ENCODE results near the gene ABRACL.

ABRACL gene

DNA sequence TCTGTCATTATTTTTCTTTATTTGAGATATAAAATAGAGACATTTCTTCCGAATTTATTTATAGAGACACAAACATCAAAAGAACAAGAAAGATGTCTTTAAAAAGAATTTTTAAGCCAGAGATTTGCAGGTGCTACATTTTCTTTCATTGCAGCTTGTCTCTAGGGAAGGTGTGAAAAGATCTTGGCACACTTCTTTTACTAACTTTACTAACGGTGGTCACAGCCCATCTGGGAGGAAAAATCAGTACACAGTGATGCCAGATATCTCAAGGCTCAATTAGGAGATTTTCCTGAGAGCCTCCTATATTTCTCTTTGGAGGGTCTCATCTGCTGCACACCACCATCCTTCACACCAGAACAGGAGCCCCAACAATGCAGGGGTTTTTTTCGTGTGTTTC lies 29.5 kb downstream of the ABRACL start:
- no peak for DNase-seq

- peak; percentile 24 for DNase-seq
Observed at GRCh38 chr6:139060332-139060731, 31.8 kb downstream of the ABRACL start.

- DNase-seq = no peak
Observed at GRCh38 chr6:139062932-139063646, 34.5 kb downstream of the ABRACL start.

GRCh38 chr6:139064981-139065665 lies 36.6 kb downstream of the ABRACL start:
- no peak for DNase-seq

DNA sequence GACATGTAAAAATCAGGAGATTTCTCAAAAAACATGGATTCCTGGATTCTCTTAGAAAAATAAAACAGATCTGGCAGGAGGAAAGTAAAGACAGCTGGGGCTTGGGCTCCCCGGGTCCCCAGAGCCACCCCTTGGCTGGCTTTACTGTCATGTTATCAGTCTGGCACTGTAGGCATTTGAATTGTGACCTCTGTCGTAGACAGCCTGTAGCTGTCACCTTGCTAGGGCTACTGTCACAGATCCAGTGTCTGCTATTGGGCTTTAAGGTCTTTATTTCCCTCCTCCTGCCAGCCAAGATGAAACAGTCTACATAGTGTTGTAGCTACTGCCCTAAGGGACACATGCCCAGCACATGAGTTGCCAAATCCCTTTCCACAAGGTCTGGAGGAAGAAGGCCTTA lies 37.5 kb downstream of the ABRACL start:
- no peak for DNase-seq

- DNase-seq = no peak
Observed at GRCh38 chr6:139068846-139069245, 40.3 kb downstream of the ABRACL start.

DNA sequence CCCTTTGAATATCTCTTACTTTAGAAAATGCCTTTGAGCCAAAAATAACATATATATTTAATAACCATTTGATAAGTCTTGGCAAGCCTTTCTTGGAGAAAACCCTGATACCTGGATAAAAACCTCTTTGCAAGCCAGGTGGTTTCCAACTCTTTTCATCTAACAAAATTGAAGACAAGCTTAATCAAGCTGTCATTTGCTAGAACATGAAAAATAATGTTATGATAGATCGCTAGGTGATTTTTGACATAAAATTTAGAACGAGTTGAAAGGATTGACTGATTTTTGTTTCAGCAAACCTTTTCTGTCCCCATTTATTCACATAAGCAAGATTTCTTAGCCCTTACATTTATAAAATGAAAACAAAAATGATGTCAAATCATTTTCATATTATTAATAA lies 44.6 kb downstream of the ABRACL start:
- DNase-seq = no peak

DNA sequence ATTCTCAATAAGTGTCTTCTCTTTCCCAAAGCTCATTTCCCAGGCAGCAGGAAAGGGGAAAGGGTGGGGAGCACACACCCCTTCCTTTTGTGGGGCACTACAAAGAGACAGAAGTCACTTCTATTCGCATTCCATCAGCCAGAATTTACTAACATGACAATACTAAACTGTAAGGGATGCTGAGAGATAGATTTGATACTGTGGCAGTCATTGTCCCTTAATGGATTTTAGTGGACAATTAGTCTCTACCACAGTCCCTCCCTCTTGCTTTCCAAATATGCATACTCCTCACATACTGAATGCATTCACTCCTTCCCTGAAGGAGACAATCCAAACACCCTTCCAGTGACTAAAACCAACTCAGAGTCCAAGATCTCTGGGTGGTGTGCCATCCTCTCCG lies 50.5 kb downstream of the ABRACL start:
- DNase-seq = no peak

- DNase-seq = no peak
Observed at GRCh38 chr6:139080255-139080920, 51.8 kb downstream of the ABRACL start.

- no peak for DNase-seq
Observed at GRCh38 chr6:139081471-139081870, 52.9 kb downstream of the ABRACL start.

DNA sequence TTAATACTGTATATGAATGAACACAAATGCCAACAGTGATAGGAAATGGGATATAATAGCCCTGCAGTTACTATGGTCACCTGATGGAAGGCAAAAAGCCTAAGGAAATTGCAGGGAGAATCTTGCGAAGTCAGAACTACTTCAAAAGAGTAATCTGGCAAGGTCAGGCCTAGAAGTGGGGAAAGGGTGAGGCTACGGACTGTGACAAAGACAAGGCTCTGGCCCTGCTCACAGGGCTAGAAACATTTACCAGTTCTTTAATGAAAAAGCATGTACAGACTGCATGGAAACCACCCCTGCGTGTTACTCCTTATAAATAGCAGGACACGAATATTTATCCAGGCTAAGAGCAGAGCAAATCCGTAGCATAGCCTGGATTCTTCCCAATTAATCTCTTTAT lies 53.8 kb downstream of the ABRACL start:
- no peak for DNase-seq

DNA sequence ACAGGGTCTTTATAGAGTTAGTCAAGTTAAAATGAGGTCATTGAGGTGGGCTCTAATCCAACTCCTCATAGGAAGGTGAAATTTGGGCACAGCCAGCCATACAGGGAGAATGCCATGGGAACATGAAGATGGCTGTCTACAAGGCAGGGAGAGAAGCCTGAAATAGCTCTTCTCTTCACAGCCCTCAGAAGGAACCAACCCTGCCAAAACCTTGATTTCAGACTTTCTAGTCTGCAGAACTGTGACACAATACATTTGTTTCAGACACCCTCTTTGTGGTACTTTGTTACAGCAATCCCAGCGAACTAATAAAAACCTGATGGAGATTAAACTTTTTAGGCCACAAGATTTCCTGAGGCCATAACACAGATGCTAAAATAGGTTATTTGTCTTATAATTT lies 63.3 kb downstream of the ABRACL start:
- DNase-seq = no peak

Data from inflammatory macrophage treated with lipopolysaccharide for 4 hours (primary cell).